ENCODE data around the gene SARS1. TPM values are rescaled to one million over a fixed set of nuclear protein-coding genes. Genes with fewer than 3 reads are reported as not detected.

SARS1 gene
- polyA plus RNA-seq, 1 experiment, result 301 TPM

- ChIA-PET POLR2A (no interaction called here), CTCF (interaction anchor here (0.6 kb wide), 1 partner anchor 160 kb away, joined by 3 read pairs; no protein-coding TSS in a partner anchor)
- H3K27me3 ChIP-seq (ENCODE audit: control insufficient read depth, insufficient read depth, low read length), result no peaks in the 10 kb centered on the region
Observed at GRCh38 chr1:109261578-109261977, 47.9 kb downstream of the SARS1 start.

GRCh38 chr1:109262231-109263055, 48.7 kb downstream of the SARS1 start:
- no peaks in the 10 kb centered on the region; the same call in 1 of the 2 replicates for H3K9me3 ChIP-seq (ENCODE audit: control insufficient read depth, insufficient read depth, low read length)
- no peak for TF ChIP-seq CTCF (IDR thresholded peaks at IDR 0.05; ENCODE audit: low read depth, low read length)
- DNase-seq (ENCODE audit: low read depth, low spot score), result no peak
- H3K4me3 ChIP-seq (ENCODE audit: low read depth, low read length), result no peak overlapping the region
- CTCF ChIA-PET, result interaction anchor here (0.7 to 4.5 kb wide), 3 partner anchors 15 to 137 kb away, joined by 4 to 60 read pairs (median 21); partner anchors contain the start of gene SORT1
- no peak overlapping the region for H3K27ac ChIP-seq (ENCODE audit: low read depth, low read length)
- no peaks in the 10 kb centered on the region for H3K27me3 ChIP-seq (ENCODE audit: control insufficient read depth, insufficient read depth, low read length)
- POLR2A ChIA-PET, result interaction anchor here (0.6 kb wide), 1 partner anchor 188 kb away, joined by 9 read pairs; no protein-coding TSS in a partner anchor

More at GRCh38 chr1:109261578-109261977, 47.9 kb downstream of the SARS1 start:
- Histone ChIP-seq H3K27ac (ENCODE audit: low read depth, low read length) (no peak overlapping the region), H3K9me3 (ENCODE audit: control insufficient read depth, insufficient read depth, low read length) (no peaks in the 10 kb centered on the region; the same call in 1 of the 2 replicates), H3K4me3 (ENCODE audit: low read depth, low read length) (no peak overlapping the region)
- no peak for TF ChIP-seq CTCF (IDR thresholded peaks at IDR 0.05; ENCODE audit: low read depth, low read length)
- no peak for DNase-seq (ENCODE audit: low read depth, low spot score)

- TF ChIP-seq CTCF (IDR thresholded peaks at IDR 0.05; ENCODE audit: low read depth, low read length), result no peak
- peaks cover 6% of the 10 kb centered on the region for H3K9me3 ChIP-seq (ENCODE audit: control insufficient read depth, insufficient read depth, low read length)
- no peak for DNase-seq (ENCODE audit: low read depth, low spot score)
- no peaks in the 10 kb centered on the region for H3K27me3 ChIP-seq (ENCODE audit: control insufficient read depth, insufficient read depth, low read length)
- ChIA-PET POLR2A (no interaction called here), CTCF (interaction anchor here (0.7 to 4.5 kb wide), 8 partner anchors 9 to 272 kb away, joined by 3 to 60 read pairs (median 4); partner anchors contain the start of gene SORT1)
- no peak overlapping the region for H3K27ac ChIP-seq (ENCODE audit: low read depth, low read length)
- no peak overlapping the region for H3K4me3 ChIP-seq (ENCODE audit: low read depth, low read length)
Observed at GRCh38 chr1:109263234-109263596, 49.5 kb downstream of the SARS1 start.

- no peak overlapping the region for H3K27ac ChIP-seq (ENCODE audit: low read depth, low read length)
- peak; percentile 98 for TF ChIP-seq CTCF (IDR thresholded peaks at IDR 0.05; ENCODE audit: low read depth, low read length)
- ChIA-PET POLR2A (no interaction called here), CTCF (interaction anchor here (0.6 to 4.5 kb wide), 17 partner anchors 9 to 271 kb away, joined by 3 to 60 read pairs (median 3); partner anchors contain the start of genes PSRC1 and SORT1)
- H3K4me3 ChIP-seq (ENCODE audit: low read depth, low read length), result no peak overlapping the region
- peaks cover 12% of the 10 kb centered on the region for H3K9me3 ChIP-seq (ENCODE audit: control insufficient read depth, insufficient read depth, low read length)
- DNase-seq (ENCODE audit: low read depth, low spot score), result no peak
- no peaks in the 10 kb centered on the region for H3K27me3 ChIP-seq (ENCODE audit: control insufficient read depth, insufficient read depth, low read length)
Observed at GRCh38 chr1:109263597-109264378, 50.1 kb downstream of the SARS1 start.
